NOMO-1 treated with dmso at 0.1 percent for 144 hours (cell line): ENCODE results near the gene WDR35.
A peak's percentile ranks its signal among the peaks of the same experiment; 100 is the strongest.

ENCODE experiments used
- DNase-seq: peaks from one replicate; lab custom pipeline; 2025; ENCODE audit not compliant: unreplicated experiment; lab: John Stamatoyannopoulos, UW

WDR35 gene

GRCh38 chr2:20011276-20012031 lies 21.5 kb upstream of the WDR35 start:
- no peak for DNase-seq

- DNase-seq = no peak
These were observed 18.8 kb upstream of the WDR35 start for GRCh38 chr2:20008703-20009102.

DNA sequence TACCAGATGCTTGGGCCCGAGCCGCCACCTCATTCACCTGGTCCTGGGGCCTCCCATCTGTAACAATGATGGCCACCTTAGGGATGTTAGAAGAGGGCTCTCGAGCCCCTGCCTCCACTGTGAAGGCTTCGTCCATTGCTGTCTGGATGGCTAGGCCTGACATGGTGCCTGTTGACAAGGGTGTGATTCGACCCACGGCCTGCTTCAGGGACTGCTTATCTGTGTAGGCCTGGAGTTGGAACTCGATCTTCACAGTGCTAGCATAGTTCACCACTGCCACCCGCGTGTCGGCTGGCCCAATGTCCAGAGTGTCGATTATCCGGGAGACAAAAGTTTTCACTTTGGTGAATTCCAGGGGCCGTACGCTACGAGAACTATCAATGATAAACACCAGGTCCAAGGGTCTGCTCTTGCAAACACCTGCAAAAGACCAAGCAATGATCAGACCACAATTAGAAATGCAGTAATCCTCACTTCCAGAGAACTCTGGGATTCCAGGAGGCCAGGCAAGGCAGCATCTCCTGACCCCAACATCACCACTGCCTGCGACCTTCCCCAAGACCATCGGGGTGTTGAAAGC lies 16.1 kb upstream of the WDR35 start:
- DNase-seq = no peak

DNA sequence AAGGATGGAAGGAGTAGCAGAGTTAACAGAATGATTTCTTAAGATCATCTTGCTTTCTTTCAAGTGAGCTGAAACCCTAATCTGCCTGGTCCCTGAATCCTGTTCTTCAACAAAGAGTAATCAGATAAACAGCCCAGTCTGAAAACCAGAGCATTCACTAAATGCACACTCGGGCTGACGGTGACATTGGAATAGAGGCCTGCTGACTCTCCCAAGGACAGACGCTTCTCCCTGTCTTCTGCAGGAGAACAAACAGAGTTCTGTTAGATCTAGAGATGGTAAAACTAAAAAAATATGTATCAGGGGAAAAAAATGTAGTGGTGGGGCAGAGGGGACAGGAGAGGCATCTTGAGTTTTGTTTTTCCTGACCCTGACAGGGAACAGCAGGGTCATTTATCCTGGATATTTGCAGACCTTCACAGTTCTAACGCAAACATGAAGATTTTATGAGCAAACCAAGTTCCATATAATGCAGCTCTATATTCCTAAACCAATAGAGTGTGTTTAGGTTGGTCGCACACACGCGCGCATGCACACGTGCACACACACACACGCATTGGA lies 15.2 kb upstream of the WDR35 start:
- no peak for DNase-seq

DNA sequence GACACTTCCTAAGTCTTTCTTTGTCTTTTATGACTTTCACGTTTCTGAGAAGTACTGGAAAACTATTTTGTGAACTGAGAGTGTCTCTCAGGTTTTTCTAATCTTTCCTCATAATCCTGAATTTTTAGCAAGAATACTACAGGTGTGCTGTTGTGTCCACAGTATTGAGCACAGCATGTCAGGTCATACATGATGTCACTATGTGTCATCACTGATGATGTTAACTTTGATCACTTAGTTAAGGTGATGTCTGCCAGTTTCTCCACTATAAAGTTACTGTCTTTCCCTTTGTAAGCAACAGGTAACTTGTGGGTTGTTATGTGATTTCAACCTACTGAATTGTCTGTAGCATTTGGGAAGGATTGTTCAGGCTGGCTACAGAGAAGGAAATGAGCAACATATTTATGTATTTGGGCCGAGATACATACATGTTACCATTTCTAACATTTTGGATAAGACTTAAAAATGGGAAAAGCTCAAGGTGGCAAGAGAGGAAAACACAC lies 11.5 kb upstream of the WDR35 start:
- DNase-seq = no peak

DNA sequence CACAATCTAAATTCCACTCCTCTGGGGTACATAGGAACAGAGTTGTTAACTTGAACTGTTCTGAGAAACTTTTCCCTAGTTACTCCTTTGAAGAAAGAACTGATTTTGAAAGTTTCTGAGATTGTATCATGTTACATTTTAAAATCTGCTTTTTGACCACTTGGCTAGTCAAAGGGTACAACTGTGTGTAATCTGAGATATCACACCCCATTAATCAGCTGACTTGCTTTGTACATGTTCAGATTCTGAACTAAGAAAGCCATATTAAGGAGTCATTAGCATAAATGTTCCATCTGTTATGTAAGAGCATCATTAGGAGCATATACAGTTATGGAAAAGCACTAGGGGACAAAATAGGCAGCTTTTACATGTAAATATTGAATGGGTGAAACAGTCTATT lies 3.8 kb upstream of the WDR35 start:
- DNase-seq = no peak

DNA sequence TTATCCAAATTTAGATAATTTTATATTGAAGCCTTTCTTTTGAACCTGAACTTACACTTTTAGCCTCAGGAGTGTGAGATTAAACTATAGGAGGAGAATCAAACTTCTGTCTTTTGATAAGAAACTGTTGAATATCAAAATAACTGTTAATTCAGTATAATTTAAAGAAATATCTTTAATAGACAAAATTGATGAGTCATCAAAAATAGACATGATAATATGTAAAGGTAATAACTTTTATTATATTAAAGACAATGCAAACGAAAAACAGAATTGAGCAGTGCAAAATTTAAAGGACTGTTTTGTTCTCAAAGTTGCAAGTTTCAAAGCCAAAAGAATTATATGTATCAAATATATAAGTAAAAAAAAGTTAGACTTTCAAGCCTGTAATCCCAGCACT lies 2.0 kb upstream of the WDR35 start:
- no peak for DNase-seq

DNA sequence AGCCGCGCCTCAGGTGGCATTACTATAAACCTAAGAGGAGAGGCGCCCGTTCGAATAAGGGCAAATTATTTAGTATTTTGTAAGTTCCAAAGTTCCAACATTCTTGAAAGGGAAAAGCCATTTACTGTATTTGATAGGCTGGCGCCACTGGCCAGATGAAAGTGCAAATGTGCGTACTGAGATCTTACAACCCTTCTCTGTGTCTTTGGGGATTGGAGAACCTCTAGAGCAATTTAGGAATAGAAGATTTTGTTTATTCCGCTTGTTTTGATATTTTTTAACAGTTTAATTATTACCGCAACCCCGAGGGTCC lies 467 bp upstream of the WDR35 start:
- DNase-seq = no peak

DNA sequence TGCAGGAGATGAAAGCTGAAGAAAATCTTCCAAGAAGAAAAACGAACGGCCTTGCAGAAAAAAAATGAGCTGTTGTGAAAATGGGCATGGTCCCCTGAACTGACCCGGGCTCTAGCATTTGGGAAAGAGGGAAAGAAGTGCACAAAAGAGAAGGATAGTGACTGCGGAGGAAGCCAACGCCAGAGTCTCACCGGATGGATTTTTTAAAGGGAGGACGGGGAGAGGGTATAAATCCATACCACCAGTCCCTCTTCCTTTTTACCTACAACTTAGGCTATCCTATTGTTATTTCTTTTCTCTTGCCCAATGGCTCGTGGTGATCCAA lies 601 bp downstream of the WDR35 start:
- no peak for DNase-seq

DNA sequence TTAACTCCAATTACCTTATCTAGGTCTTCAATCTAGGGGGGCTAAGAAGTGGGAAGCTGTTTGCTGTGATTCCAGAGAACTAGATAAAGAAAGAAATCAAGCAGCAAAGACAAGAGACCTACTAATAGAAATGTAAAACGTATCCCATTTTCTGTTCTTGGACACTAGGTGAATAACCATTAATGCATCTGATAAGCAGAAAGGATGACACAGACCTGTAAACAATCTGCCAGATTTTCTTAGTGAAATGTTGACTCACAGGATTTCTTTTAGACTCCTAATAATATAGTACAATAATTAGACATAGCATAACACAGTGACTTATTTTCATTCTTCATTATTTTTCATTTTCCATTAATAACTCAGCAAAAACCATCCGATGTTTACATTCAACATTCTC lies 1.3 kb downstream of the WDR35 start:
- DNase-seq = no peak

- DNase-seq = peak; percentile 11
These were observed 2.0 kb downstream of the WDR35 start for GRCh38 chr2:19987936-19988335.

GRCh38 chr2:19982268-19982667 lies 7.6 kb downstream of the WDR35 start:
- DNase-seq = no peak

DNA sequence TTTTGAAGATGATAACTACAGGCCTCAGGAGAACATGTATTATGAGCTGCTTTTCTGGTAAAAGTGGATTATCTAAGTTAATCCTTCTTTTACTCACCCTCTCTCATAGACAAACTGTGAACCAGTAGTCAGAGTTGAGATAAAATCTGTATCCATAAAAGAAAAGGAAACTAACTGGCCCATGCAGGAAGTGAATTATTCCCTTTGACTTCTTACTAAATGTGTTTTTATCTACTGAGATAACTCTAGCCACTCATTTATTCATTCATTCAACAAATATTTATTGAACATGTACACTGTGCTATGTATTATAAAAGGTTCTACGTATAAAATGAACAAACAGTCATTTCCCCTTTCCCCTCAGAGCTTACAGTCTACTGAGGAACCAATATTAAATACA lies 10.0 kb downstream of the WDR35 start:
- DNase-seq = no peak

DNA sequence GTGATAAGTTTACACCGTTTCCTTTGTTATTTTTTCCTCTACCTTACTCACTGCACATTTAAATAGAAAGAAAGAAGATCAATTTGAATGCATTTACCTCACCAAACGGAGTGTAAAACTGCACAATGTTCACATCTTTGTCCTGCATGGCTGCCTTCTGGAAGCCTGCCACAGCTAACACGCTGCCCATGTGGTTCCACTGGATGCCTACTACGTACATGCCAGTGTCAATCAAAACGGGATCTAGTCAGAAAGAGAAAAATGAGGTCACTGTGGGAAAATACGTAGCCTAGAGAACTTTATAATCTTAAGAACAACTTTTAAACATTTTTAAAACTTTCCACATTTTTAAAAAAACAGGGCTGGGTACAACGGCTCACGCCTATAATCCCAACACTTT lies 16.4 kb downstream of the WDR35 start:
- DNase-seq = no peak

DNA sequence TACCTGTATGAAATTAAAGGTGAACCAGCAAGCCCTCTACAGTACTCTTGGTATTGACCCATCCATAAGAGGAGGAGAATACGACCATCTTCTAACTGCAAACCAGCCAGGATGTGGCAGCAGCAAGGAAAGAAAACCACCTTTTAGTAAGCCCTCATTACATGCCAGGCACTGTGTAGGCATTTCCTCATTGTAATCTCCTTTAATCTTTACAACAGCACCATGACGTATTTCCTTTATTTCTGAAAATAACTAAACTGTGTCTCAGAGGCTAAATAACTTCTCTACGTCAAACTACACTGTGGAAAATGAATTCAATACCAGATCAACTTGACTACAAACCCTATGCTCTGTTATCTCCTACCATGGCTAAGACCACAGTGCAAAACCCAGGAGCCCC lies 18.2 kb downstream of the WDR35 start:
- DNase-seq = no peak

DNA sequence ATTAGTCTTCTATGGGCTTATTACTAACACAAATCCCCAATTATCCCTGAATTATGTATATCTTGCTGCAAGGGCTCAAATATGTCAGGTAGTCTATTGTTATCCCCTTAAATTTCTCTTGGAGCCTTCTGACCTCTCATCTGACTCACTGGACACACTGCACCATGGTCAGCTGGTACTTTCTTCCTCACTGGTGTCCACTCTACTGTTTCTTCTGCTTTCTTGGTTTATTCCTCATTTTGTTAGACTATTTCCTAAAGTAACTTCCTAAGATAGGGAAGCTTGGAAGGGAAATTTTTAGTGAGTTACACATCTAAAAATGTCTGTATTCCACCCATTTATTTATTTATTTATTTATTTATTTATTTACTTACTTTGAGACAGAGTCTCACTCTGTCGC lies 26.5 kb downstream of the WDR35 start:
- DNase-seq = no peak

- peak; percentile 45 for DNase-seq
These were observed 34.1 kb downstream of the WDR35 start for GRCh38 chr2:19955544-19956422.

GRCh38 chr2:19949071-19949470 lies 40.8 kb downstream of the WDR35 start:
- no peak for DNase-seq

- DNase-seq = no peak
These were observed 42.5 kb downstream of the WDR35 start for GRCh38 chr2:19947184-19947940.

- DNase-seq = no peak
These were observed 45.6 kb downstream of the WDR35 start for GRCh38 chr2:19944205-19944845.

DNA sequence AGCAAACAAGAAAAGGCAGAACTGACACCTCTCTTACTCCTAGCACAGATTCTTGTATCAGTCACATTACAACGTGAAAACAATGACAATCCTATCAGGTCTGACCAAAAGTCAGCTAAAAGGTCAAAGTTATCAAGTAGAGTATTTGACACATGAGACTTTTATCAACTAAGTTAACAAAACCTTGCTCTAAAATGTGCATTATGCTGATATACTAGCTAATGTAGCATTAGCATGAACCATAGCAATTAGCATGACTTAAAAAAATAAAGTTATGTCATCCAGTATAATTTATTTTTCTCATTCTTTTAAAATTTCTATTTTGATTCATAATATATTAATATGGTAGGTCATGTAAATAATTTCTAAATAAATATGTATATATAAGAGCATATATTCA lies 46.7 kb downstream of the WDR35 start:
- DNase-seq = no peak
